A549 (cell line): Measurements from ENCODE around the gene DENND6A.

Experiments used
- BHLHE40 ChIP-seq: IDR thresholded peaks from 2 replicates; pipeline ENCODE4 v1.6.1; 2012; ENCODE audit warnings: low read depth, low read length, inconsistent platforms
- ELK1 ChIP-seq: fragments of 150-350 bp; IDR thresholded peaks from 2 replicates; pipeline ENCODE4 v1.6.1; 2014; ENCODE audit warnings: low read depth, mild to moderate bottlenecking, low read length
- HOXA7 ChIP-seq: fragments of 250-450 bp; sonication (Bioruptor Pico); IDR thresholded peaks from 2 replicates; pipeline ENCODE4 v1.5.0; 2020; ENCODE audit warnings: mild to moderate bottlenecking, moderate library complexity
- JUN ChIP-seq, 2 experiments: fragments of >200 bp; sonication (Bioruptor Twin); formaldehyde crosslinking; IDR thresholded peaks; 2 replicates in 1 of 2; 3 replicates in 1 of 2; pipeline ENCODE4 v1.6.1; 2016 to 2017
- RCOR1 ChIP-seq: fragments of 150-350 bp; IDR thresholded peaks from 2 replicates; pipeline ENCODE4 v1.6.1; 2014; ENCODE audit warnings: antibody characterized with exemption, low read length, low read depth
- TF ChIP-seq, protein P1 (sequence below): IDR thresholded peaks from 2 replicates; pipeline ENCODE4 v1.6.1; 2012
- TF ChIP-seq, protein P2 (sequence below): fragments of >200 bp; sonication (Bioruptor Twin); formaldehyde crosslinking; IDR thresholded peaks from 3 replicates; pipeline ENCODE4 v1.5.1; 2016

DNA sequence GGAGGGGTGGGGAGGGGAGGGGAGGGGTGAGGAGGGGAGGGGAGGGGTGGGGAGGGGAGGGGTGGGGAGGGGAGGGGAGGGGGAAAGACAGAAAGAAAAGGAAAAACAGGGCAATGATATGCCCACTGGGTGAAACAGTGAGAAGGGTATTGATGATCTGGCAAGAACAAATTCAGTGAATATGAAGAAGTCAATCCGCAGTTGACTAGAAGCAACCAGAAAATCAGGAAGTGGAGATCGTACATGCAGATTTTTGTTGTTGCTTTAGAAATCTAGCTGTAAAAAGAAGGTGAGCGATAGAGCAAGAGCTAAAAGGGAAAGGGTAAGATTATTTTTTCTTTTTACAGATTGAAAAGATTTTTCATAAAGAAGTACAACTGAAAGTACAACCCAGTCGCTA is 48.1 kb downstream of the DENND6A start:
- TF ChIP-seq, protein P1, sequence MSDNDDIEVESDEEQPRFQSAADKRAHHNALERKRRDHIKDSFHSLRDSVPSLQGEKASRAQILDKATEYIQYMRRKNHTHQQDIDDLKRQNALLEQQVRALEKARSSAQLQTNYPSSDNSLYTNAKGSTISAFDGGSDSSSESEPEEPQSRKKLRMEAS: no peak
- no peak for TF ChIP-seq ELK1
- no peak for TF ChIP-seq BHLHE40
- TF ChIP-seq, protein P2, sequence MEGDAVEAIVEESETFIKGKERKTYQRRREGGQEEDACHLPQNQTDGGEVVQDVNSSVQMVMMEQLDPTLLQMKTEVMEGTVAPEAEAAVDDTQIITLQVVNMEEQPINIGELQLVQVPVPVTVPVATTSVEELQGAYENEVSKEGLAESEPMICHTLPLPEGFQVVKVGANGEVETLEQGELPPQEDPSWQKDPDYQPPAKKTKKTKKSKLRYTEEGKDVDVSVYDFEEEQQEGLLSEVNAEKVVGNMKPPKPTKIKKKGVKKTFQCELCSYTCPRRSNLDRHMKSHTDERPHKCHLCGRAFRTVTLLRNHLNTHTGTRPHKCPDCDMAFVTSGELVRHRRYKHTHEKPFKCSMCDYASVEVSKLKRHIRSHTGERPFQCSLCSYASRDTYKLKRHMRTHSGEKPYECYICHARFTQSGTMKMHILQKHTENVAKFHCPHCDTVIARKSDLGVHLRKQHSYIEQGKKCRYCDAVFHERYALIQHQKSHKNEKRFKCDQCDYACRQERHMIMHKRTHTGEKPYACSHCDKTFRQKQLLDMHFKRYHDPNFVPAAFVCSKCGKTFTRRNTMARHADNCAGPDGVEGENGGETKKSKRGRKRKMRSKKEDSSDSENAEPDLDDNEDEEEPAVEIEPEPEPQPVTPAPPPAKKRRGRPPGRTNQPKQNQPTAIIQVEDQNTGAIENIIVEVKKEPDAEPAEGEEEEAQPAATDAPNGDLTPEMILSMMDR: no peak
- TF ChIP-seq RCOR1: no peak
- TF ChIP-seq HOXA7 (CRISPR knock-in tag): no peak
- no peak for TF ChIP-seq JUN (IDR thresholded peaks at IDR 0.05)
